GM13976 (cell line): Measurements from ENCODE around the gene LPO.

Source experiments
- DNase-seq: peaks from one replicate; pipeline ENCODE4 v3.0.0; 2012; ENCODE audit warnings: low spot score
- CTCF ChIP-seq: IDR thresholded peaks from 2 replicates; pipeline ENCODE4 v1.5.1; 2012; ENCODE audit warnings: borderline replicate concordance, mild to moderate bottlenecking; ENCODE audit not compliant: insufficient read depth; ENCODE audit errors: extremely low read depth, missing control alignments, control extremely low read depth
- in situ Hi-C: fragments of 300-500 bp; cut with MboI; formaldehyde crosslinking; loops from one replicate; pipeline ENCODE4 v1.12.0; 2022; ENCODE audit warnings: low sequenced_read_pairs, mixed read lengths, inconsistent platforms; ENCODE audit not compliant: unreplicated experiment

LPO gene

DNA sequence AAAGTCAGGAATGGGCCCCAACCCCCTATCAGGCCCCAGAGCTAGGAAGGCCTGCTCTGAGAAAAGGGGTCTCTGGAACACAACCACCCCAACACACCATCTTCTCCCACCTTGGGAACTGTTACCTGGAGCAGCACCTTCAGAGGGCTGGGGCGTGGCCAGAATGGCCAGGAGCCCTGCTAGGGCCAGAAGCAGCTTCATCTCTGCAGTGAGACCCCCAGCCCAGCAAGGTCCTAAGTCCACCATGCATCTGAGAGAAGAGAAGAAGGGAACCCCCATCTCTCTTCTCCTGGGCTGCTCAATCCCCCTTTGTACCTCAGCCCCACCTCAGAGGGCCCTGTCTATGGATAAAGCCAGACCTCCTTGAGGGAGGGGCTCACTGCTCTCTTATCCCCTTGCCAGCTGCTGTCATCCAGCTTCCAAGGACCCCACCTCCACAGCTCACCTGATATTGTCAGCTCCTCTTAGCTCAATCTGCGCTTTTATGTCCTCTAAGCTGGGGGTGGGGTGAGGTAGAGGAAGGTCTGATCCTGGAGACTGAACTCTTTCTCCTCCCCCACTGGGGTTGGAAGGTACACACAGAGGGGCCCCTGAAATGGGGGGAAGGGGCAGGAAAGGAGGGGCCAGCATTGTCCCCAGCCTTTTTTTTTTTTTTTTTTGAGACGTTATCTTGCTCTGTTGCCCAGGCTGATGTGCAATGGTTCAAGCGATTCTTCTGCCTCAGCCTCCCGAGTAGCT is 42.3 kb downstream of the LPO start, which contains the start of gene MPO:
Gene MPO (minus strand): TSS at position 456 of the 738 bp plus-strand sequence. CDS start 177 bp downstream, at position 279.
- in situ Hi-C loops, result no loop called here
- TF ChIP-seq CTCF, result no peak
- DNase-seq, result no peak

DNA sequence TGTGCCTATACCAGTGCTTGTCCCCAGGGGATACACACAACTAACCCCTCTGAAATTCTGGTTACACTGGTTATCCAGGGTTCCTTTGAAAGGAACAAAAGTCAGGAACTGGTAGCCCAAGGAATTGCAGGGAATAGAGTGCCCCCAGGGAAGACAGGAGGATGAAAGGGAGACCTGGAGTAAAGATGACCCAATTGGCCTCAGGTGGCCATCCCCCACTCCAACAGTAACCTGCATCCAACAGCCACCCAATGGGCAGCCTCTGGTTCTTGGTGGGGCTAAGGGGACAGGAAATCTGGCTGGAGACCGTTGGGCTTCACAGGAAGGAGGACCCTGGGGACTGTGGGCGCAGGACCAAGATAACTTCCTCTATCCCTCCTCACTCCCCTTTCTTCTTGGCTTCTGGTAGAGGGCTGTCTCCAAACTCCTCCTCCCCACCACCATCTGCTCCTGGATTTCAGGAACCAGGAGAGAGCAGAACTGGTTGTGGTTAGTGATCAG is 43.2 kb downstream of the LPO start:
- in situ Hi-C loops, result no loop called here
- no peak for DNase-seq
- no peak for TF ChIP-seq CTCF

DNA sequence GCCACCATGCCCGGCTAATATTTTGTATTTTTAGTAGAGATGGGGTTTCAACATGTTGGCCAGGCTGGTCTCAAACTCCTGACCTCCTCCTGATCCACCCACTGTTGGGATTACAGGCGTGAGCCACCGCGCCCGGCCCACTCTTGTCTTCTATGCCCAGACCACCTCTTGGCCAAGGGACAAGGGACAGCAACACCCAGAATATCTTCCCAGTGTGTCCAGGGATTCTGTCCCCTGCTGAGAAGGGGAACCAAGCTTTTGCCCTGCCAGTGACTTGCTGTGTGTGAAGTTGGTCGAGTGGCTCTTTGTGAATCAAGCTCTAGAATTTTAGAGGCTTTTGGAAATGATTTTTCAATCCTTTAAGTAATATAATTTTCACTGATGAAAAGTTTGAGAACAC is 44.1 kb downstream of the LPO start:
- no peak for TF ChIP-seq CTCF
- in situ Hi-C loops, result no loop called here
- DNase-seq, result no peak

- in situ Hi-C loops, result no loop called here
- TF ChIP-seq CTCF, result no peak
- no peak for DNase-seq
Measured at GRCh38 chr17:58283674-58284612, 45.6 kb downstream of the LPO start.

DNA sequence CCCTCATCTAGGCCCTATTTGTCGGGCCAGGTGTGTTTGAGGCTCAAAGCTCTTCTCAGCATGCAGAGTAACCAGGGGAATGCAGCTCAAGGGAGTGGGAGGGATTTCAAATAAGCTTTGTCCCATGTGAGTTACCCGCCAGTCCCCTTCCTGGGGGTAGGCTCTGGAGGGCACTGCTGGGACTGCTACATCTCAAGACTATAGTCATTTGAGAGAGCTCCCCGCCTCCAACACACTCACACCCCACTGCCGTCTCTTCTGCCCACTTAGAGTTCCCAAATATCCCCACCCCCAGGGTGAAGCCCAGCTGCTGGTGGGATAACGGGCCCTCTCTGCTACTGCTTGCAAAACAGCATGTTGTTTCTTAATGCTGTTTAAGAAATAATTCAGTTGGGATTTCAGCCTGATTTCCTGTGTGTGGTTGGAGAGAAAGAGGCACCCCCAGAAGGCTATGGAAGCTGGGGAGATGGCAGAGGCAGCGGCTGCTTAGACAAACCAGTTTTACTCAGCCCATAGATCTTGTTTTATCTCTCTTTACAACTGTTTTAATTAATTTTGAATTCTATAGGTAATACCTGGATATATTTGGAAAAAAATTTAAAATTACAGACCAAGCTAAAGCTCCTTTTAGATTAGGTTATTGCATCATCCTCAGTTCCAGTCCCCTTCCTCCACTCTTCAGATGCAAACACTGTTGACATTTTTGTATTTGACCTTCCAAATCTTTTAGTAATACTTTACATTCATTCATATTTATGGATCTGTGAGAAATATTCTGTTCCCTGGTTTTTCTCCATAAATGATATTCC is 46.4 kb downstream of the LPO start:
- TF ChIP-seq CTCF, result no peak
- in situ Hi-C loops, result no loop called here
- DNase-seq, result no peak

GRCh38 chr17:58285422-58285810 is 47.0 kb downstream of the LPO start:
- in situ Hi-C loops, result no loop called here
- TF ChIP-seq CTCF, result no peak

More at GRCh38 chr17:58285422-58285810, 47.0 kb downstream of the LPO start:
- DNase-seq, result no peak
